Sigmoid colon (tissue), 7 donors: ENCODE results near the gene JMJD7. TPM values are rescaled to one million over a fixed set of nuclear protein-coding genes. Genes with fewer than 3 reads are reported as not detected.

Experiments used
- DNase-seq: peaks from one replicate; pipeline ENCODE4 v3.0.0-alpha.2; 2019
- H3K27ac ChIP-seq, 4 donors: fragments of 200-600 bp; sonication (generic); one replicate each; pipeline ENCODE4 v1.5.1; 2016 to 2019; ENCODE audit warnings: mild to moderate bottlenecking in 1 of 4
- H3K27me3 ChIP-seq, 3 donors: fragments of 200-600 bp; sonication (generic); one replicate each; pipeline ENCODE4 v1.5.1; 2019; ENCODE audit warnings: mild to moderate bottlenecking in 1 of 3
- H3K36me3 ChIP-seq, 4 donors: fragments of 200-600 bp; sonication (generic); one replicate each; pipeline ENCODE4 v1.5.1; 2016 to 2019
- H3K4me1 ChIP-seq, 4 donors: fragments of 200-600 bp; sonication (generic); one replicate each; pipeline ENCODE4 v1.5.1; 2017 to 2019
- H3K4me3 ChIP-seq, 4 donors: fragments of 200-600 bp; sonication (generic); one replicate each; pipeline ENCODE4 v1.5.1; 2017 to 2019; ENCODE audit warnings: mild to moderate bottlenecking in 2 of 4, moderate library complexity in 1 of 4
- H3K9me3 ChIP-seq, 4 donors: fragments of 200-600 bp in 3 of 4; sonication (generic) in 3 of 4; one replicate each; pipeline versions ENCODE4 v1.5.1 to v1.6.1; 2013 to 2019
- EP300 ChIP-seq, 4 donors: sonication (generic); formaldehyde crosslinking; IDR thresholded peaks; one replicate each; pipeline ENCODE4 v1.6.1; 2017; ENCODE audit warnings: antibody characterized with exemption in 4 of 4
- POLR2A ChIP-seq, 2 donors: fragments of 450-650 bp; IDR thresholded peaks; one replicate each; pipeline ENCODE4 v1.6.1; 2016; ENCODE audit warnings: antibody characterized with exemption in 2 of 2, mild to moderate bottlenecking in 2 of 2, moderate library complexity in 2 of 2
- POLR2AphosphoS5 ChIP-seq, 4 donors: sonication (generic); formaldehyde crosslinking; IDR thresholded peaks; one replicate each; pipeline ENCODE4 v1.6.1; 2017; ENCODE audit warnings: antibody characterized with exemption in 4 of 4
- WGBS, 2 donors: extraction: QIAGEN DNeasy Blood & Tissue Kit; methylation state at CpG; one replicate each; pipeline ENCODE4 v1.1.7; 2013; 5-methylcytosine and 5-hydroxymethylcytosine counted together
- intact Hi-C: fragments of 100-400 bp; cut with DNase I; formaldehyde crosslinking; loops from one replicate; pipeline ENCODE4 v1.15.1; 2023
- polyA plus RNA-seq, 3 donors: library from polyadenylated mRNA; stranded (reverse); fragments of 200-250 nt; gene quantifications; one replicate each; pipeline ENCODE4 v1.2.3, GENCODE V29; 2013
- total RNA-seq, 4 donors: library from RNA; depleted of rRNA; stranded (reverse); fragments of >200 nt; gene quantifications; one replicate each; pipeline ENCODE4 v1.1.0, GENCODE V29; 2016
- TF ChIP-seq, protein P1 (sequence below), 4 experiments: fragments of 450-650 bp in 3 of 4; fragments of 200-600 bp in 1 of 4; IDR thresholded peaks; one replicate each; pipeline ENCODE4 v1.5.1; 2016 to 2019; ENCODE audit warnings: antibody characterized with exemption in 4 of 4, mild to moderate bottlenecking in 3 of 4, moderate library complexity in 2 of 4
- donor health status: healthy with polysubstance abuse.
- donor health status: Bipolar disorder and iron deficiency.
- donor health status: healthy.

JMJD7 gene
- total and polyA plus RNA-seq, 7 donors: 9.5 to 14.0 (median 10.7) TPM

DNA sequence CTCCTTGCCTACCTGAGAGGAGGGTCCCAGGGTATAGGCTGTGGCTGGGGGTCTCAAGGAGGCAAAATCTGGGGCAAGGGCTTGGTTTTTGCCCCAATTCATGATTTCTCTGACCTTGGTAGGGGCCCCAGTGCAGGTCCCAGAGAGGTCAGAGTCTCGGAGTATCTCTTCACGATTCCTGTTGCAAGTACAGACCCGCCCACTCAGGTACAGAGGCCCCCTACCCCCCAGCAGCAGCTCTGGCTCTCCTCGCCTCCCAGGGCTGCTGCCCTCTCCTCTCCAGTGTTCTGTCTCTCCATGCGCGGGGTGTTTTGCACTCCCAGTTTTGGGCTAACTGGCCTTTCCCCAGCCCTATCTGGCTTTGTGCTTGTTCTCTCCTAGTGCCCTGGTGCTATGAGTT is 5.4 kb upstream of the JMJD7 start:
- no peaks in the 10 kb centered on the region for H3K9me3 ChIP-seq
- H3K27me3 ChIP-seq: no peaks in the 10 kb centered on the region
- no peak for TF ChIP-seq EP300 (IDR thresholded peaks at IDR 0.05)
- no peak for TF ChIP-seq POLR2AphosphoS5 (IDR thresholded peaks at IDR 0.05)
- TF ChIP-seq POLR2A (IDR thresholded peaks at IDR 0.05): no peak
- TF ChIP-seq, protein P1, sequence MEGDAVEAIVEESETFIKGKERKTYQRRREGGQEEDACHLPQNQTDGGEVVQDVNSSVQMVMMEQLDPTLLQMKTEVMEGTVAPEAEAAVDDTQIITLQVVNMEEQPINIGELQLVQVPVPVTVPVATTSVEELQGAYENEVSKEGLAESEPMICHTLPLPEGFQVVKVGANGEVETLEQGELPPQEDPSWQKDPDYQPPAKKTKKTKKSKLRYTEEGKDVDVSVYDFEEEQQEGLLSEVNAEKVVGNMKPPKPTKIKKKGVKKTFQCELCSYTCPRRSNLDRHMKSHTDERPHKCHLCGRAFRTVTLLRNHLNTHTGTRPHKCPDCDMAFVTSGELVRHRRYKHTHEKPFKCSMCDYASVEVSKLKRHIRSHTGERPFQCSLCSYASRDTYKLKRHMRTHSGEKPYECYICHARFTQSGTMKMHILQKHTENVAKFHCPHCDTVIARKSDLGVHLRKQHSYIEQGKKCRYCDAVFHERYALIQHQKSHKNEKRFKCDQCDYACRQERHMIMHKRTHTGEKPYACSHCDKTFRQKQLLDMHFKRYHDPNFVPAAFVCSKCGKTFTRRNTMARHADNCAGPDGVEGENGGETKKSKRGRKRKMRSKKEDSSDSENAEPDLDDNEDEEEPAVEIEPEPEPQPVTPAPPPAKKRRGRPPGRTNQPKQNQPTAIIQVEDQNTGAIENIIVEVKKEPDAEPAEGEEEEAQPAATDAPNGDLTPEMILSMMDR (IDR thresholded peaks at IDR 0.05): no peak
- no peak for DNase-seq
- peaks cover 0 to 5% (median 5%) of the 10 kb centered on the region in 4 donors for H3K4me1 ChIP-seq
- WGBS, 2 donors: 94 to 97% methylated on average over 6 of the region's 6 CpGs
- no peak overlapping the region for H3K27ac ChIP-seq
- no peak overlapping the region for H3K4me3 ChIP-seq
- intact Hi-C loops: no loop called here
- H3K36me3 ChIP-seq: peaks cover 33 to 86% (median 57%) of the 10 kb centered on the region in 4 donors

DNA sequence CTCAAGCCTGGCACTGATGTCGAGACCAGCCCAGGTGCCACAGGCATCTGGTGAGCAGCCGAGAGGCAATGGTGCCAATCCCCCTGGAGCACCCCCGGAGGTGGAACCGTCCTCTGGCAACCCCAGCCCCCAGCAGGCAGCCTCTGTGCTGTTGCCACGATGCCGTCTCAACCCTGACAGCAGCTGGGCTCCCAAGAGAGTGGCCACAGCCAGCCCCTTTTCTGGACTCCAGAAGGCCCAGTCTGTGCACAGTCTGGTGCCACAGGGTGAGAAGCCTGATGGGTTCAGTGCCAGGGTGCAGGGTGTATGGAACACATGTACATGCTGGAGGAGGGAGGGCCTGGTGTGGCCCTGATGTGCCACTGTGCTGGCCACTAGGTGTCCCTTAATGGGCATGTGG is 4.9 kb upstream of the JMJD7 start:
- Histone ChIP-seq H3K4me3 (no peak overlapping the region), H3K4me1 (peaks cover 0 to 7% (median 6%) of the 10 kb centered on the region in 4 donors), H3K36me3 (peaks cover 28 to 81% (median 52%) of the 10 kb centered on the region in 4 donors), H3K27ac (no peak overlapping the region), H3K9me3 (no peaks in the 10 kb centered on the region), H3K27me3 (no peaks in the 10 kb centered on the region)
- TF ChIP-seq POLR2AphosphoS5 (IDR thresholded peaks at IDR 0.05): no peak
- TF ChIP-seq POLR2A (IDR thresholded peaks at IDR 0.05): no peak
- no peak for TF ChIP-seq EP300 (IDR thresholded peaks at IDR 0.05)
- TF ChIP-seq, protein P1 (IDR thresholded peaks at IDR 0.05): no peak
- DNase-seq: no peak
- 93 to 96% methylated on average over 6 of the region's 6 CpGs for WGBS, 2 donors
- intact Hi-C loops: no loop called here

DNA sequence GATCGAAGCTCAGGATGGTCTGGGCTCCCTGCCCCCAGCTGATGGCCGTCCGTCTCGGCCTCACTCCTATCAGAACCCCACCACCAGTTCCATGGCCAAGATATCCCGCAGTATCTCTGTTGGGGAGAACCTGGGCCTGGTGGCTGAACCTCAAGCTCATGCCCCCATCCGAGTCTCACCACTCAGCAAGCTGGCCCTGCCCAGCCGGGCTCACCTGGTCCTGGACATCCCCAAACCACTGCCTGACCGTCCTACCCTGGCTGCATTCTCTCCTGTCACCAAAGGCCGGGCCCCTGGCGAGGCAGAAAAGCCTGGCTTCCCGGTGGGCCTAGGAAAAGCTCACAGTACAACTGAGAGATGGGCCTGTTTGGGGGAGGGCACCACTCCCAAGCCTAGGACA is 4.4 kb upstream of the JMJD7 start:
- Histone ChIP-seq H3K36me3 (peaks cover 23 to 76% (median 48%) of the 10 kb centered on the region in 4 donors), H3K27ac (no peak overlapping the region), H3K4me1 (peaks cover 0 to 7% (median 6%) of the 10 kb centered on the region in 4 donors), H3K9me3 (no peaks in the 10 kb centered on the region), H3K4me3 (no peak overlapping the region), H3K27me3 (no peaks in the 10 kb centered on the region)
- intact Hi-C loops: no loop called here
- TF ChIP-seq POLR2AphosphoS5 (IDR thresholded peaks at IDR 0.05) (no peak), EP300 (IDR thresholded peaks at IDR 0.05) (no peak), POLR2A (IDR thresholded peaks at IDR 0.05) (no peak)
- TF ChIP-seq, protein P1 (IDR thresholded peaks at IDR 0.05): no peak
- WGBS, 2 donors: 87 to 95% methylated on average over 11 of the region's 11 CpGs
- no peak for DNase-seq

DNA sequence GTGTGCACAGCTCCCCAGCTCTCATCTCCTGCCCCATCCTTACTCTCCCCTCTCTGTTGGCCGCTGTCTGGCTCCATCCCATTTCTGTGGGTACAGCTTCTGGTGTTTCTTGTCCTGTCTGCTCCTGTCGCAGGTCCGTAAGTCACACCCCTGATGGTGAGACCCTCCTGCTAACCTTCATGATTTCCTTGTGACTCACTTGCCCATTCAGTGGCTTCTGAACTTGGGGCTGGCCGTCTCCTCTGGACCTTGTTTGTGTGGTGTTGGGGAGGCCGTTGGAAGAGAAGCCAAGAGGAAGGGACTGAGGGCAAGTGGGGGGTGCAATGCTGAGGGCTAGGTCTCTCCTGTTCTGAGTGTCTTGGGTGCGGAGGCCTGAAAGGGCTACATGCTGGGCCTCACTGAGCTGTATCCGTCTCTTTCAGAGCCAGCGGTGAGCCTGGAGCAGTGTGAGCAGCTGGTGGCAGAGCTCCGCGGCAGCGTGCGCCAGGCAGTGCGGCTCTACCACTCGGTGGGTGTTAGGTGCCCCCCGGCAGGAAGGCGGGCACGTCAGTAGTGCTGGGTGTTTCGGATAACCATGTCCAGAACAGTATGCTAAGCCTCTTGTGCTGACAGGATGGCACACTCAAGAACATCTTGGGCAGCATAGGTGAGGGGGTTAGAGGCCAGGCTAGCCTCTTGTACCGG is 3.7 kb upstream of the JMJD7 start:
- Histone ChIP-seq H3K4me1 (peaks cover 0 to 14% (median 13%) of the 10 kb centered on the region in 4 donors), H3K9me3 (no peaks in the 10 kb centered on the region), H3K27ac (no peak overlapping the region), H3K4me3 (no peak overlapping the region), H3K36me3 (peaks cover 19 to 69% (median 41%) of the 10 kb centered on the region in 4 donors), H3K27me3 (no peaks in the 10 kb centered on the region)
- intact Hi-C loops: no loop called here
- TF ChIP-seq POLR2A (IDR thresholded peaks at IDR 0.05) (no peak), EP300 (IDR thresholded peaks at IDR 0.05) (no peak)
- no peak for DNase-seq
- 94% methylated on average over 19 of the region's 19 CpGs for WGBS, 2 donors

DNA sequence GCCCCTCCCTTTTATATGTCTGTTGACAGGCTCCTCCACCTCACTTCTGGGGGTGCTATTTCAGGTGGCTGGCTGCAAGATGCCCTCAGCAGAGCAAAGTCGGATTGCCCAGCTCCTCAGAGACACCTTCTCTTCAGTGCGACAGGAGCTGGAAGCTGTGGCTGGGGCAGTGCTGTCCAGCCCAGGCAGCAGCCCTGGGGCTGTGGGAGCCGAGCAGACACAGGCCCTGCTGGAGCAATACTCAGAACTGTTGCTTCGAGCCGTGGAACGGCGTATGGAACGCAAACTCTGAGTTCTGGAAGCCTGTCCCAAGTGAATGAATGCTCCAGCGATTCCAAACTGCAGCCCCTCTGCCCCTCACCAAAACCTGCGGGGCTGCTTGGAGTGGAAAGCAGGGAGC is 2.7 kb upstream of the JMJD7 start:
- no peak for DNase-seq
- H3K27me3 ChIP-seq: no peaks in the 10 kb centered on the region
- WGBS, 2 donors: 93% methylated on average over 10 of the region's 10 CpGs
- H3K4me1 ChIP-seq: peaks cover 0 to 21% (median 18%) of the 10 kb centered on the region in 4 donors
- no peak for TF ChIP-seq POLR2AphosphoS5 (IDR thresholded peaks at IDR 0.05)
- no peak for TF ChIP-seq EP300 (IDR thresholded peaks at IDR 0.05)
- TF ChIP-seq, protein P1 (IDR thresholded peaks at IDR 0.05): no peak
- no peak for TF ChIP-seq POLR2A (IDR thresholded peaks at IDR 0.05)
- H3K4me3 ChIP-seq: no peak overlapping the region
- H3K36me3 ChIP-seq: peaks cover 19 to 60% (median 33%) of the 10 kb centered on the region in 4 donors
- H3K9me3 ChIP-seq: no peaks in the 10 kb centered on the region
- intact Hi-C loops: no loop called here
- no peak overlapping the region for H3K27ac ChIP-seq
